Vagina (tissue), 2 donors: Measurements from ENCODE around the gene COL6A3.

Experiments
- POLR2A ChIP-seq, 2 donors: fragments of 450-650 bp; IDR thresholded peaks; one replicate each; pipeline ENCODE4 v1.6.1; 2017; ENCODE audit warnings: antibody characterized with exemption in 2 of 2, mild to moderate bottlenecking in 2 of 2, moderate library complexity in 2 of 2
- TF ChIP-seq, protein P1 (sequence below), 3 experiments: fragments of 450-650 bp in 2 of 3; fragments of 200-600 bp in 1 of 3; sonication (generic) in 1 of 3; IDR thresholded peaks; one replicate each; pipeline ENCODE4 v1.5.1; 2017 to 2019; ENCODE audit warnings: antibody characterized with exemption in 3 of 3, mild to moderate bottlenecking in 2 of 3, moderate library complexity in 2 of 3

- TF ChIP-seq, protein P1, sequence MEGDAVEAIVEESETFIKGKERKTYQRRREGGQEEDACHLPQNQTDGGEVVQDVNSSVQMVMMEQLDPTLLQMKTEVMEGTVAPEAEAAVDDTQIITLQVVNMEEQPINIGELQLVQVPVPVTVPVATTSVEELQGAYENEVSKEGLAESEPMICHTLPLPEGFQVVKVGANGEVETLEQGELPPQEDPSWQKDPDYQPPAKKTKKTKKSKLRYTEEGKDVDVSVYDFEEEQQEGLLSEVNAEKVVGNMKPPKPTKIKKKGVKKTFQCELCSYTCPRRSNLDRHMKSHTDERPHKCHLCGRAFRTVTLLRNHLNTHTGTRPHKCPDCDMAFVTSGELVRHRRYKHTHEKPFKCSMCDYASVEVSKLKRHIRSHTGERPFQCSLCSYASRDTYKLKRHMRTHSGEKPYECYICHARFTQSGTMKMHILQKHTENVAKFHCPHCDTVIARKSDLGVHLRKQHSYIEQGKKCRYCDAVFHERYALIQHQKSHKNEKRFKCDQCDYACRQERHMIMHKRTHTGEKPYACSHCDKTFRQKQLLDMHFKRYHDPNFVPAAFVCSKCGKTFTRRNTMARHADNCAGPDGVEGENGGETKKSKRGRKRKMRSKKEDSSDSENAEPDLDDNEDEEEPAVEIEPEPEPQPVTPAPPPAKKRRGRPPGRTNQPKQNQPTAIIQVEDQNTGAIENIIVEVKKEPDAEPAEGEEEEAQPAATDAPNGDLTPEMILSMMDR (IDR thresholded peaks at IDR 0.05) = no peak
- TF ChIP-seq POLR2A (IDR thresholded peaks at IDR 0.05) = no peak
Observed at GRCh38 chr2:237309416-237309815, 104.5 kb downstream of the COL6A3 start.
